Stimulated activated CD4-positive, alpha-beta T cell treated with anti-CD3 and anti-CD28 coated beads, Interleukin-2, amount 100 ng/mL, for 4 hours (primary cell): Measurements from ENCODE around the gene C1orf116.

Experiments
- DNase-seq: peaks from one replicate; pipeline ENCODE4 v3.0.0-alpha.2; 2020; ENCODE audit warnings: low read depth

Gene C1orf116

GRCh38 chr1:207034998-207035397 is 2.4 kb upstream of the C1orf116 start:
- no peak for DNase-seq

GRCh38 chr1:207034208-207034607 is 1.7 kb upstream of the C1orf116 start:
- DNase-seq, result no peak

- DNase-seq, result no peak
Observed at GRCh38 chr1:207033302-207033701, 746 bp upstream of the C1orf116 start.

GRCh38 chr1:207031632-207032264 is 808 bp downstream of the C1orf116 start:
- DNase-seq, result no peak

GRCh38 chr1:207031016-207031415 is 1.5 kb downstream of the C1orf116 start:
- DNase-seq, result no peak

- no peak for DNase-seq
Observed at GRCh38 chr1:207030522-207031009, 2.0 kb downstream of the C1orf116 start.

GRCh38 chr1:207029701-207030521 is 2.6 kb downstream of the C1orf116 start:
- no peak for DNase-seq

GRCh38 chr1:207028884-207029650 is 3.5 kb downstream of the C1orf116 start:
- no peak for DNase-seq

- DNase-seq, result no peak
Observed at GRCh38 chr1:207027921-207028320, 4.6 kb downstream of the C1orf116 start.

GRCh38 chr1:207027206-207027777 is 5.3 kb downstream of the C1orf116 start:
- DNase-seq, result no peak

- DNase-seq, result no peak
Observed at GRCh38 chr1:207026104-207026534, 6.4 kb downstream of the C1orf116 start.

GRCh38 chr1:207025146-207025880 is 7.2 kb downstream of the C1orf116 start:
- no peak for DNase-seq

- DNase-seq, result no peak
Observed at GRCh38 chr1:207024202-207025145, 8.1 kb downstream of the C1orf116 start.

GRCh38 chr1:207022996-207023679 is 9.4 kb downstream of the C1orf116 start:
- no peak for DNase-seq

- no peak for DNase-seq
Observed at GRCh38 chr1:207021876-207022596, 10.5 kb downstream of the C1orf116 start.

- DNase-seq, result no peak
Observed at GRCh38 chr1:207021139-207021861, 11.3 kb downstream of the C1orf116 start.

- DNase-seq, result no peak
Observed at GRCh38 chr1:207020709-207021107, 11.8 kb downstream of the C1orf116 start.

GRCh38 chr1:207020065-207020708 is 12.4 kb downstream of the C1orf116 start:
- no peak for DNase-seq
